CD4-positive, CD25-positive, alpha-beta regulatory T cell (primary cell): Measurements from ENCODE around the gene TCP11L1. TPM values are rescaled to one million over a fixed set of nuclear protein-coding genes. Genes with fewer than 3 reads are reported as not detected.
"Not testable (repeated sequence)": the region's sequence is repeated elsewhere in the genome, so short reads cannot be mapped to it uniquely, and the experiment has no call there.

Experiments
- ATAC-seq, 2 donors: fragments of 150-1000 bp; cut with Tn5 transposase; one replicate each; pipeline ENCODE4 v1.10.0; 2021; ENCODE audit warnings: low read depth in 2 of 2, moderate number of reproducible peaks in 2 of 2, moderate library complexity in 1 of 2
- DNase-seq, 3 donors: peaks; one replicate each; pipeline versions ENCODE4 v3.0.0 to v3.0.0-alpha.2; 2012 to 2022; ENCODE audit warnings: mixed read lengths in 1 of 3
- H3K27ac ChIP-seq: one replicate; pipeline ENCODE4 v1.7.0; 2013; ENCODE audit warnings: mild to moderate bottlenecking, low read length; ENCODE audit not compliant: insufficient read depth, poor library complexity, severe bottlenecking
- H3K27me3 ChIP-seq: one replicate; pipeline ENCODE4 v1.7.0; 2013; ENCODE audit warnings: low read length; ENCODE audit not compliant: control insufficient read depth, insufficient read depth
- H3K36me3 ChIP-seq: one replicate; pipeline ENCODE4 v1.7.0; 2013; ENCODE audit warnings: mild to moderate bottlenecking, low read length, moderate library complexity; ENCODE audit not compliant: control insufficient read depth, insufficient read depth
- H3K4me1 ChIP-seq: 2 replicates; pipeline ENCODE4 v1.7.0; 2013; ENCODE audit warnings: mild to moderate bottlenecking, low read length; ENCODE audit not compliant: insufficient read depth, control insufficient read depth, poor library complexity, severe bottlenecking
- H3K4me3 ChIP-seq: one replicate; pipeline ENCODE4 v1.7.0; 2013; ENCODE audit warnings: low read depth, mild to moderate bottlenecking, low read length, moderate library complexity
- H3K9me3 ChIP-seq, 2 experiments: 1 replicate in 1 of 2; 2 replicates in 1 of 2; pipeline ENCODE4 v1.7.0; 2013; ENCODE audit warnings: low read length in 2 of 2, mild to moderate bottlenecking in 1 of 2, moderate library complexity in 1 of 2; ENCODE audit not compliant: control insufficient read depth in 2 of 2
- H3K27ac Mint-ChIP-seq, 3 donors: one replicate each; pipeline ENCODE4 v1.8.0; 2020 to 2022; ENCODE audit warnings: mild to moderate bottlenecking in 3 of 3, mixed read lengths in 3 of 3, moderate library complexity in 2 of 3
- H3K27me3 Mint-ChIP-seq: one replicate; pipeline ENCODE4 v1.8.0; 2022; ENCODE audit warnings: mild to moderate bottlenecking, mixed read lengths
- H3K36me3 Mint-ChIP-seq: one replicate; pipeline ENCODE4 v1.8.0; 2020; ENCODE audit warnings: mixed read lengths
- H3K4me1 Mint-ChIP-seq, 4 donors: one replicate each; pipeline ENCODE4 v1.8.0; 2020 to 2022; ENCODE audit warnings: mixed read lengths in 4 of 4, mild to moderate bottlenecking in 1 of 4
- H3K4me3 Mint-ChIP-seq, 4 donors: one replicate each; pipeline ENCODE4 v1.8.0; 2020 to 2022; ENCODE audit warnings: mild to moderate bottlenecking in 4 of 4, mixed read lengths in 4 of 4, moderate library complexity in 3 of 4
- H3K9me3 Mint-ChIP-seq, 7 donors: one replicate each; pipeline ENCODE4 v1.8.0; 2020 to 2022; ENCODE audit warnings: mixed read lengths in 7 of 7, mild to moderate bottlenecking in 3 of 7, moderate library complexity in 2 of 7
- polyA plus RNA-seq, 4 donors: library from polyadenylated mRNA; unstranded; fragments of 300-500 nt; fragmentation: Illumina TruSeq; gene quantifications; one replicate each; pipeline ENCODE4 v1.2.3, GENCODE V29; 2021
- total RNA-seq: library from RNA; stranded (reverse); gene quantifications from one replicate; pipeline ENCODE4 v1.2.3, GENCODE V29; 2022

The TCP11L1 gene
- total and polyA plus RNA-seq, 5 donors from 2014 or later, result 4.3 to 17.0 (median 6.5) TPM

GRCh38 chr11:33048701-33049100 lies 9.3 kb downstream of the TCP11L1 start:
- H3K27ac ChIP-seq, result not testable (repeated sequence)

GRCh38 chr11:33049565-33050408 lies 10.4 kb downstream of the TCP11L1 start:
- Mint-ChIP-seq H3K4me1 (peaks cover 7 to 20% (median 8%) of the 10 kb centered on the region in 4 donors), H3K36me3 (peaks cover 17% of the 10 kb centered on the region)
- H3K27ac ChIP-seq, H3K27me3 ChIP-seq, H3K4me1 ChIP-seq, H3K27me3 Mint-ChIP-seq, H3K27ac Mint-ChIP-seq, ATAC-seq, H3K9me3 ChIP-seq, H3K9me3 Mint-ChIP-seq, H3K4me3 Mint-ChIP-seq, H3K4me3 ChIP-seq, DNase-seq: not testable (repeated sequence)
- peaks cover 17% of the 10 kb centered on the region for H3K36me3 ChIP-seq

More at GRCh38 chr11:33048701-33049100, 9.3 kb downstream of the TCP11L1 start:
- not testable (repeated sequence) for H3K4me3 Mint-ChIP-seq, H3K27me3 Mint-ChIP-seq, H3K4me3 ChIP-seq, DNase-seq, H3K9me3 ChIP-seq, H3K27me3 ChIP-seq, H3K27ac Mint-ChIP-seq, ATAC-seq, H3K4me1 ChIP-seq, H3K9me3 Mint-ChIP-seq
- peaks cover 16% of the 10 kb centered on the region for H3K36me3 ChIP-seq
- peaks cover 7 to 20% (median 8%) of the 10 kb centered on the region in 4 donors for H3K4me1 Mint-ChIP-seq
- H3K36me3 Mint-ChIP-seq, result peaks cover 19% of the 10 kb centered on the region

- H3K27me3 ChIP-seq, result no peaks in the 10 kb centered on the region
- no peak overlapping the region for H3K4me3 ChIP-seq
- ATAC-seq (no peak), DNase-seq (no peak)
- Mint-ChIP-seq H3K9me3 (no peaks in the 10 kb centered on the region), H3K27me3 (no peaks in the 10 kb centered on the region), H3K27ac (no peak overlapping the region), H3K4me1 (peaks cover 7 to 12% (median 8%) of the 10 kb centered on the region in 4 donors), H3K36me3 (peaks cover 10% of the 10 kb centered on the region), H3K4me3 (no peak overlapping the region)
- no peaks in the 10 kb centered on the region for H3K9me3 ChIP-seq
- no peaks in the 10 kb centered on the region for H3K4me1 ChIP-seq
- no peak overlapping the region for H3K27ac ChIP-seq
- peaks cover 16% of the 10 kb centered on the region for H3K36me3 ChIP-seq
Measured at GRCh38 chr11:33052231-33052630, 12.9 kb downstream of the TCP11L1 start.

GRCh38 chr11:33055375-33055774 lies 16.0 kb downstream of the TCP11L1 start:
- peaks cover 42% of the 10 kb centered on the region for H3K36me3 ChIP-seq
- Mint-ChIP-seq H3K27me3 (no peaks in the 10 kb centered on the region), H3K36me3 (peaks cover 11% of the 10 kb centered on the region), H3K4me1 (peaks cover 2 to 6% (median 5%) of the 10 kb centered on the region in 4 donors), H3K27ac (no peak overlapping the region), H3K9me3 (no peaks in the 10 kb centered on the region), H3K4me3 (no peak overlapping the region)
- no peak overlapping the region for H3K4me3 ChIP-seq
- H3K27me3 ChIP-seq, result no peaks in the 10 kb centered on the region
- ATAC-seq (no peak), DNase-seq (no peak)
- H3K9me3 ChIP-seq, result no peaks in the 10 kb centered on the region
- H3K4me1 ChIP-seq, result no peaks in the 10 kb centered on the region
- H3K27ac ChIP-seq, result no peak overlapping the region

- Histone ChIP-seq H3K27me3 (no peaks in the 10 kb centered on the region), H3K36me3 (peaks cover 54% of the 10 kb centered on the region), H3K9me3 (no peaks in the 10 kb centered on the region), H3K4me1 (no peaks in the 10 kb centered on the region), H3K27ac (no peak overlapping the region), H3K4me3 (no peak overlapping the region)
- peaks cover 0 to 6% (median 3%) of the 10 kb centered on the region in 4 donors for H3K4me1 Mint-ChIP-seq
- DNase-seq (no peak), ATAC-seq (no peak)
- no peaks in the 10 kb centered on the region for H3K9me3 Mint-ChIP-seq
- H3K27me3 Mint-ChIP-seq, result no peaks in the 10 kb centered on the region
- H3K27ac Mint-ChIP-seq, result no peak overlapping the region
- H3K36me3 Mint-ChIP-seq, result peaks cover 16% of the 10 kb centered on the region
- H3K4me3 Mint-ChIP-seq, result no peak overlapping the region
Measured at GRCh38 chr11:33057284-33057683, 17.9 kb downstream of the TCP11L1 start.

- Histone ChIP-seq H3K4me1 (no peaks in the 10 kb centered on the region), H3K36me3 (peaks cover 60% of the 10 kb centered on the region), H3K9me3 (no peaks in the 10 kb centered on the region), H3K27ac (no peak overlapping the region), H3K4me3 (no peak overlapping the region), H3K27me3 (no peaks in the 10 kb centered on the region)
- H3K9me3 Mint-ChIP-seq, result no peaks in the 10 kb centered on the region
- H3K4me3 Mint-ChIP-seq, result no peak overlapping the region
- peaks cover 26% of the 10 kb centered on the region for H3K36me3 Mint-ChIP-seq
- DNase-seq, result no peak
- peaks cover 6 to 17% (median 14%) of the 10 kb centered on the region in 4 donors for H3K4me1 Mint-ChIP-seq
- H3K27ac Mint-ChIP-seq, result peak overlapping the region in 2 of 3 donors; percentile 49 to 59
- H3K27me3 Mint-ChIP-seq, result no peaks in the 10 kb centered on the region
- ATAC-seq, result no peak
Measured at GRCh38 chr11:33059331-33060007, 20.1 kb downstream of the TCP11L1 start.

GRCh38 chr11:33060271-33060670 lies 20.9 kb downstream of the TCP11L1 start:
- no peak overlapping the region for H3K4me3 Mint-ChIP-seq
- DNase-seq, result no peak
- Histone ChIP-seq H3K27ac (no peak overlapping the region), H3K4me1 (no peaks in the 10 kb centered on the region), H3K27me3 (no peaks in the 10 kb centered on the region), H3K4me3 (no peak overlapping the region), H3K36me3 (peaks cover 59% of the 10 kb centered on the region), H3K9me3 (no peaks in the 10 kb centered on the region)
- no peaks in the 10 kb centered on the region for H3K27me3 Mint-ChIP-seq
- peaks cover 29% of the 10 kb centered on the region for H3K36me3 Mint-ChIP-seq
- H3K9me3 Mint-ChIP-seq, result no peaks in the 10 kb centered on the region
- ATAC-seq, result no peak
- H3K27ac Mint-ChIP-seq, result peak overlapping the region; percentile 59 to 79 (median 76)
- peaks cover 6 to 23% (median 17%) of the 10 kb centered on the region in 4 donors for H3K4me1 Mint-ChIP-seq
